Nucleus accumbens (tissue), 56 donors: ENCODE measurements around the gene SPDEF.
A peak's percentile ranks its signal among the peaks of the same experiment; 100 is the strongest.

Source experiments
- DNase-seq, 56 donors: peaks; one replicate each; lab custom pipeline; 2025; lab: John Stamatoyannopoulos, UW

The SPDEF gene

DNA sequence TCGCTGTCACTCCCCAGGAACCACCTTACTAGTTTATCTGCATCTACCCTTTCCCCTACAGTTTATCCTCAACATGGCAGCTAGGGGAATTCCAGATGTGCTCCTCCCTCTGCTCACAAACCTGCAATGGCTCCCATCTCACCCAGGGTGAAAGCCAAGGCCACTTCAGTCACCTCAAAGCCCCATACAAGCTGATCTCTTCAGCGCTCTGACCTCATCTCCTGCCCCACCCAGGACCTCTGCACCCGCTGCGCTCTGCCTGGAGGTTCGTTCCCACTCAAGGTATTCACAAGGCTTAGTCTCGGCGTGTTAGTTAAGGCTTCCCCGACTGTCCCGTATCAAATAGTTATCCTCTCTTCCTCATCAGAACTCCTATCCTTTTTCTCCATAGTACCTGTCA lies 28.6 kb upstream of the SPDEF start:
- DNase-seq = no peak

DNA sequence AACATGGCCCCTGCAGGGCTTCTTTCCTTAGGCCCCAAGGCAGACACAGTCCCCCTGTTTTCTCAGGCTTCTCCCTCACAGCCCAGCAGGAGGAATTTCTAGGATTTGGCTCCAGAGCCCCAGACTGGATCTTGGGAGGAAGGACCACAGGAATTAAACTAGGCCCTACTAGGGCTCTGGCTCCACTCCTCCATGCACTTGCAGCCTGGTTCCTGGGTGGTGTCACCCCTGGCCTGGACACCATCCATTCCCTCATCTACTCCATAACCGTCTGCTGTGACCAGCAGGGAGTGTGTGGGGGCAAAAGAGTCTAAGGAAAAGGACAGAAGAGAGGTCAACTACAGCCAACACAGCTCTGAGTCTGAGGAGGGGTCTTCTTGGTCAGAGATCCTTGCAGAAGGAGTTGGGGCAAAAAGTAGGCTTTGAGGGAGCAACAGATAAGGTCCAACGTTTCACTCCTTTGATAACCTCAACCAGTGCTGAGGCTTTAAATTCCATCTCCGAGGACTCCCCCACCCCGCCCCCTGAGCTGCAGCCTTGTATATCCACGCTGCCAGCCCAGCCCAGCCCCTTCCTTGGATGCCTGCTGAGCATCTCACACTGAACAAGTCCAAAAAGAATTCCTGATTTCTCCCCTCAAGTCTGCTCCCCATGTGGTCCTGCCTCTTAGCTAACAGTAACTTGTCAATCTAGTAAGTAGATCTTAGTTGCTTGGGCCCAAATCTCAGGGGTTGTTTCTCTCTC lies 27.9 kb upstream of the SPDEF start:
- no peak for DNase-seq

DNA sequence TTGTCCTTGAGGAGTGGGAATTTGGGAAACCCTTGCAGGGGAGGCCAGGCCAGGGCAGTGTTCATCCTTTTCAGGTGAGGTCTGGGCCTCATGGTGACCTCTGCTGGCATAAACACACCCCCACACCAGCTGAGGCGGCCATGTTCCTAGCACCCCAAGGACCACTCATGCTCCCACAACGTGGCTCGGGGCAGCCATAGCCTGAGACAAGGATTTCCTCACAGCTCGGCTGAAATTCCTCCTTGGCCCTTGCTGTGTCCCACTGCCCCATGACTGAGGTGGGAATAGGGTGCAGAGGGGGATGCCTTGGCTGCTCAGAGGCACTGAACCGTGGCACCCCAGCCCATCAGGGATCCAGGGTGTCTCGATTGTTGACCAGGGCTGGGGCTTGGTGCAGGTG lies 27.3 kb upstream of the SPDEF start:
- no peak for DNase-seq

DNA sequence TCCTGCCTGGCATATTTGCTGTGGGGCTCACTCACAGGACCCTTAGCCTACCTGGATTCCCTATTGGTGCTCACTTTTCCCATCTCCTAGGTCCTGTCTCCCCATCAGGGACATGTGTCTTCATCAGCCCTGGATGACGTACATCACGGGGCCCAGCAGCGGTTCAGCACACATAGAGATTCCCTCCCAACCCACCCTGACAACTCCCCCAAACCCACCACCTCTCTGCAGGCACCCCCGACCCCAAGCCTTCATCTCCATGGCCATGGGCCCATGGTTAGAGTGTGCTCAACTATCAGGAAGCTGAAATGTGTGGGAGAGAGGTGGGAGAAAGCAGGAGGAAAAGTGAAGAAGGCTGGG lies 25.4 kb upstream of the SPDEF start:
- DNase-seq = no peak

DNA sequence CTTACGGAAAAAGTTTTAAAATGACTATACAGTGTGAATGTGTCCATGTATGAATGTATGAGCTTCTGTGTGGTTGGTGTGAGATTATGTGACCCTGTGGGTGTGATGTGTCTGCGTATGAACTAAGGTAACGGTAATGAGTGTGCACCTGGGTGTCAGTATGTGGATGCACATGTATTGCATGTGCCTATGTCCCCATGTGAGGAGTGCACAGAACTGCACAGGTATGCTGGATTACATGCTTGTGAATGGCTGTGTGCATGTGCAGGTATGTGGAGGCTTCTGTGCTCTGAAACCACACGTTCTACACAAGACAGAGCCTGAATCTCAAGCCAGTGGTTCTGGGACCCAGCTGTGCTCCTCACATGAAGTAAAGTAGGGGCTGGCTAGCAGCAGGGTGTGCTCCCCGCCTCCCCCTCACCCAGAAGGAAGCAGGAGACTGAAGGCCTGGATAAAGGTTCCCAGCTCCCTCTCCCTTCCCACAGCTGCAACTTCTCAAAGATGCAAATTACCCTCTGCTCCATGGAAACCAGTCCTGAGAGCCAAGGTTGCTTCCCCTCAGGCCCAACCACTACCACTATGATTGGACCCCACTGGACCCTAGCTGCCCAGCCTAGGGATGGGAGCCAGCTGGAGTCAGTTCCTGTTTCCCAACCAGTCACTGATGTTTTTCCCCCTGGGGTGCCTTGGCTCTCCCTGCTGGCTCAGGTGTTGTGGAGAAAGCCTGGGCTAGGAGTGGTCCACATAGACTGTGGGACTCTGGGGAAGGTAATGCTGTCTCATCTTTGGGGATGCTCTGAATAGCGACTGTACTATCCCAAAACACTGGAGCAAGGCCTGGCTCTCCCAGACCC lies 24.8 kb upstream of the SPDEF start:
- peak in 15 of 56 donors; percentile 3 to 53 (median 15) for DNase-seq

DNA sequence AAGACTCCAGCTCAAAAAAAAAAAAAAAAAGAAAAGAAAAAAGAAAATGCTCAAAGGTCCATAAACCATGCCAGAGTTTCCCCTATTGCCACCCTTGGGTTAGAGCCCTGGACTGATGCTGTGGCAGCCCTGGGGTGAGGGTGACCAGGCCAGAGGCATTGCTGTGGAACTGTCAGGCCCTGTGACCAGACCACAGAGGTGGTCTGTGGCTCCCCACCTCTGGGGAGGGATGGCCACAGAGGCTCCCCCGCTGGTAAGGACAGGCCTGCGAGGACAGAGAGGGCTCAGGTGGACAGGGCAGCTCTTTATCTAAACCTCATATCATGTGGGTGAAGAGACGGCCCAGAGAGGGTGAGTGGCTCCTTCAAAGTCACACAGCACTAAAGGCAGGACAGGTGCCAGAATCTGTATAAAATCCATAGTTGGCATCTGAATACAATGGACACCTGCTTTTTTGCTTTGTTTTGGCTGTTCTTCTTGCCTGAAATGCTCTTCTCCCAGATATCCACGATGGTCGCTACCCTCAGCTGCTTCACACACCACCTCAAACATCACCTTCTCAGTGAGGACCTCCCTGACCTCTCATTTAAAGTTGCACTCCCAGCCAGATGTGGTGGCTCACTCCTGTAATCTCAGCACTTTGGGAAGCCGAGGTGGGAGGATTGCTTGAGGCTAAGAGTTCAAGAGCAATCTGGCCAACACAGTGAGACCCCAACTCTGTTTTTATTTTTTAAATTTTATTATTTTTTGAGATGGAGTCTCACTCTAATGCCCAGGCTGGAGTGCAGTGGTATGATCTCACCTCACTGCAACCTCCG lies 22.5 kb upstream of the SPDEF start:
- no peak for DNase-seq

DNA sequence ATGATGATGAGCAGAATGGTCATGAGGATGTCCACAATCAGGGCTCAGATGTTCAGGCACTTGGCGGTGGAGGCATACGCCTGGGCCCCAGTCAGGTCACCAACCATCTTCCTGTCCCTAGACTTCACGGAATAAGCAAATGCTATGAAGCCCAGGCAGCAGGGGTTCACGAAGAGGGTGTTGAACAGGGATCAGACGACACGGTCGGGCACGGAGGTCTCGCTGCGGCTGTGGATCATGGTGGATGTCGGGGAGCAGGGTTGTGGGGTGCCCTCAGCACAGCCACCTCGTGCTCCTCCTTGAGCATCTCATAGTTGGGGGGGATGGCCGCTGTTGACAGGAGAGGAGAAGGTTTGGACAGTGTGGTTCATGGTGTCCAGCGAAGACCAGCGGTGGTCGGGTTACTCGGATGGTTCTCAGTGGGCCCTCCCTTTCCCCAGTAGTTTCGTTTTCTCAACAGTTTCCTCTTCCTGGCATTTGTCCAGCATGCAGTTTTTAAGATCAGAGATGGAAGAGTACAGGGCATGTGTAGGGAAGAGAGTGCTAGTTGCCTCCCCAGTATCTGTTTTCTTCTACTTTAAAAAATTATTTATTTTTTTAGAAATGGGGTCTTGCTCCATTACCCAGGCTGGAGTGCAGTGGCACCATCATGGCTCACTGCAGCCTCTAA lies 20.3 kb upstream of the SPDEF start:
- no peak for DNase-seq

DNA sequence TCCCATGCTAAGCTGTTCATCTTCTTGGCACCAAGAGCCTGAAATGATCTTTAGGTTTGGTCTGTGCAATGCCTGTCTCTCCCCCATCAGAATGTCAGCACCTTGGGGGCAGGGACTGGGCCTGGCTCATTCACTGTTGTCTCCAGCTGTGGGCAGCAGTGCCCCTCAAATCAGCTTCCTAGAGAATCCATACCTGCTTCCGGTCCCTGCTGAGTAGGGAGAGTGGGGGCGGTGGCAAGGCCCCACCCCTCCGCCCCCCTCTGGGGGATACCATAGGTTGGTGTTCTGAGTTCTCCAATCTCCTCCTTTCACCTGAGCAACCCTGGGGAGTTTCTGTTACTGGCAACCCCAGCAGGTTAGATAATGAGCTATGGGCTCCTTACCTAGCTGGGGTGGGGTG lies 19.2 kb upstream of the SPDEF start:
- no peak for DNase-seq

DNA sequence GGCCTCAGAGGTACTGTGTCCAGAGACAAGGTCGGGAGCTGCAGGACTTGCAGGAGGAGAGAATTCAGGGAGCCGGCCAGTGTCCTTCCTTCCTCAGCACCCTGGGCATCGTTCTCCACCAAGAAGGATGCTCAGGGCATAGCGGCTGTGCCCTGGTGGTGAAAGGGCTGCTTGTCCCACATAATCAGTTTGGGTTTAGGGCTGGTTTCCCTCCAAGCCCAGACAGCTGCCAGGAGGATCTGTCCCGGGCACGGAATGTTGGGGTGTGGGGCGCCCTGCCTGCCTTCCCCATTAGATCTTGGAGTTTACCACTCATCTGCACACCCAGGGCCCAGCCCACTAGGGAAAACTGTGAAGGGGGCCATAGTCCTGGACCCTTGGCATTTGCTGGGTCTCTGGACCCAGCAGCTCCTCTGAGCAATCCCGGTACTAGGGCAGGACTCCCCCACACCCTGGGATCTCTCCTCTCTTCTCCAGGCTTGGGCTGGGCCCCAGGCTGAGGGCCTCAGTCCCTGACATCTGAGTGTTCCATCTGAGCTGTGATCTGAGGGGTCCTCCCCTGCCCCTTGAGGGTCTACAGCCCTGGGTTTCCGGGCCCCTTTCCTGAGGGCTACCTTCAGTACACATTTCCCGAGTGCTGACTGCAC lies 18.6 kb upstream of the SPDEF start:
- DNase-seq = no peak

DNA sequence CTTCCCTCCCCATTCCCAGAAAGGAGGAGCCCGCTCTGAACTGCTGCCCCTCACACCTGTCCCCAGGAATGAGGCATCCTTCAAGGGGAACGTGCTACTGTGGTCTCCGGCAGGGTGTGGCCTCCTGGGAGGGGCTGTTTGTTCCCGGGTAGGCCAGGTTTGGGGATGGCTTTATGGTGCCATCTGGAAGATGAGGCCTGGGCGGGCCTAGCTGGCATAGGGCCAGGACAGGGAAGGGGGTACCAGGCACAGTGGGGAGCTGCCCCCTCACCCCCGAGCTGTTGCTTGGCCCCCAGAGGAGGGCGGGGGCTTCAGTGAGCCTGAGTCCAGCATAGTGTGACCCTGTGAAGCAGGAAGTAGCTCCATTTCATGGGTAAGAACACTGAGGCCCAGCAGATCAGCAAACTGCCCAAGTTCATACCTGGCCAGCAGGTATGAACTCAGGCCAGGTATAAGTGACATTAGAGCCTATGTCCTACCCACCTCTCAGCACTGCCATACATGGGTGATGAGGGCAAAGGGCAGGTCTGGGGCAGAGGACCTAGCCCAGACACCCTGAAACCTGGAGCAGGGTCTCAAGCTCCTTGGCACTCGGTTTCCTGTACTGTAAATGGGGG lies 17.5 kb upstream of the SPDEF start:
- no peak for DNase-seq

DNA sequence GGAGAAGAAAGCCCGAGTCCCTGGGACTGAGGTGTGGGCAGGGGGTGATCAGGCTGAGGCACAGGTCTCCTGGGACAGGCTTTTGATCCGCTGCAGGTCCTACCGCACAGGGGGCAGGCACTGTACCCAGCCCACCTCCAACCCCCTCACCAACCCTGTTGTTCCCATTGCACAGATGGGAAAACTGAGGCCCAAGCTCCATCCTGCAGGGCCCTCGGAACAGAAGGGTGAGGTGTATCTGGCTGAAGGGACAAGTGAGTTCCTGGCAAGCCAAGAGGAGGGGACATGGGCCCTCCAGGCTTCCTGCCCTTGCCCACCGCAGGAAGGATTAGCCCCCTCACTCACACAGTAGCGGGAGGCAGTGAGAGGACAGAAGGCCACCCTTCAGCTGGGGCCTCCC lies 16.5 kb upstream of the SPDEF start:
- DNase-seq = no peak

DNA sequence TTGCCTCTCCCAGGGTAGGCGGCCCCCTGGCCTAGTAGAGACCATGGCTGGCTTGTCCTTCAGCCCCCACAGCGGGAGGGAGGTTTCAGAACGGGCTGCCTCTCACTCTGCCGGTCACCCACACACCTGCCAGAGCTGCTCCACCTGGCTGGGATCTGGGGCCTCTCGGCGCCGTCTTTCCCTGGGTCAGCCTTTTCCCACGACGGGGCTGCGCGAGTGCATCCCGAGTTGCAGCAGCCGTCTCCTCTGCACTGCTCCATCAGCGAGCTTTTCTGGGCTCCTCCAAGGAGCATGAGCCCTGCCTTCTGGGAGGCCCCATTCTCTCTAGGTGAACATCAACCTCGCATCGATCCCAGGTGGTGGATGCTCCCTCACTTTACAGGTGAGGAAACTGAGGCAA lies 15.9 kb upstream of the SPDEF start:
- no peak for DNase-seq

DNA sequence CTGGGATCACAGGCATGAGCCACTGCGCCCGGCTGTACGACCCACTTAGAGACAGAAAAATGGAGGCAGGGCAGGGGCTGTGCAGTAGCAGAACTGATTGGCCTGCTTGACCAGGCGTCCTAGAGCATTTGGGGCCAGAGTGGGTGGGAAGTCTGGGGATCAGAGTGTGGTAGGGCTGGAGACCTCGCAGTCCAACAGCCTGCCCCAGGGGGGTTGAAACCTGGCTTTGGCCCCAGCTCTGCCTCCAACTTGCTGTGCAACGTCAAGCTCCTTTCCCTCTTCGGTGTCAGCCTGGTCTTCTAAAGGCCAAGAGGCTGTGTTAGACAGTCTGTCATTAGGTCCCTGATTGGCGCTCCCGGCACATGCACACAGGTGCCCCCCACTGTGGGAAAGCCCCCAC lies 15.3 kb upstream of the SPDEF start:
- no peak for DNase-seq

DNA sequence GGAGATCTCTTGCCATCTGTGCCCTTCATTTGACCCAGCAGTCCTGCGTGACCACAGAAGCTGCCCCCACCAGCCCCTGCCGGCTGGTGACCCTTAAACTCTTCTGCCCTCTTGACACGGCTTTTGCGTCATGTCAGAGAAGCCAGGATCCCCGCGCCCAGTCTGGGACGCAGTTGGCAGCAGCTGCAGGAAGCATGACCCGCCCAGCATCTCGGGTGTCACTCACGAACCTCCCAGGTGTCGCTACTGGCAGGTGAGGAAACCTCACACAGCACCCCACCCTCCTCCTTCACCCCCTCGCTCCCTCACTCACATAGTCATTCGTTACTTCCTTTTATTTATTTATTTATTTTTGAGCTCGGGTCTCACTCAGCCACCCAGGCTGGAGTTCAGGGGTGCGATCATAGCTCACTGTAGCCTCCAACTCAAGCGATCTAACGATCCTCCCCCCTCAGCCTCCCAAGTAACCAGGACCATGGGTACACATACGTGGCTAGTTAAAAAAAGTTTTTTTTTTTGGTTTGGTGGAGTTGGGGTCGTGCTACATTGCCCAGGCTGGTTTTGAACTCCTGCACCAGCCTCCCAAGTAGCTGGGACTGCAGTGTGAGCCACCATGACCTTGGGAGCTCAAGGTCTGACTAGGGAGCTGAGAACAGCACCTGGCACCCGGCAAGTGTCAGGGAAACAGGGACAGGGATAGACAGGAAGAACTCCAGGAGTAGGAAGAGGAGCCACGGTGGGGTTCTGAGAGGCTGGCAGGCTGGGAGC lies 14.1 kb upstream of the SPDEF start:
- DNase-seq = no peak

DNA sequence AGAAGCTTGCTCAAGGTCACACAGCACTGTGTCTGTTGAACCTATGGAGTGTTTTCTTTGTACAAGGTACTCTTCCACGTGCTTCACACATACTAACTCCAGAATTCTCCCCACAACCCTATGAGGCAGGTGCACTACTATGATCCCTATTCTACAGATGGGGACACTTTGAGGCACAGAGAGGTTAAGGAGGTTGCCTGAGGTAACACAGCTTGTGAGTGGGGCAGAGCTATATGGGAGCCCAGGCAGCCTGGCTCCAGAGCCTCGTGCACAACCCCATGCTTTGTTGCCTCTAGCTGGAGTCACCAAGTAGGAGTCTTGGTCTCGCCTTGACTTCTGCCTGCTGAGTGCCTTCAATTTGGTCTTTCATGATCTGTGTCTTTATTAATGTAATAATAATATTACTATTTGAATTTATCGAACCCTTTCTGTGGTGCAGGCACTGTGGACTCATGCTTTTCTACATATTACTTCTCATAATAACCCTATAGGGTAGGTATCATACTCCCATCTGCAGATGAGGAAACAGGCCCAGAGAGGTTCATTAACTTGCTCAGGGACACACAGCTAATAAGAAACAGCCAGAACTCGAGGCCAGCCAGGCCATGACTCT lies 13.3 kb upstream of the SPDEF start:
- DNase-seq = no peak

DNA sequence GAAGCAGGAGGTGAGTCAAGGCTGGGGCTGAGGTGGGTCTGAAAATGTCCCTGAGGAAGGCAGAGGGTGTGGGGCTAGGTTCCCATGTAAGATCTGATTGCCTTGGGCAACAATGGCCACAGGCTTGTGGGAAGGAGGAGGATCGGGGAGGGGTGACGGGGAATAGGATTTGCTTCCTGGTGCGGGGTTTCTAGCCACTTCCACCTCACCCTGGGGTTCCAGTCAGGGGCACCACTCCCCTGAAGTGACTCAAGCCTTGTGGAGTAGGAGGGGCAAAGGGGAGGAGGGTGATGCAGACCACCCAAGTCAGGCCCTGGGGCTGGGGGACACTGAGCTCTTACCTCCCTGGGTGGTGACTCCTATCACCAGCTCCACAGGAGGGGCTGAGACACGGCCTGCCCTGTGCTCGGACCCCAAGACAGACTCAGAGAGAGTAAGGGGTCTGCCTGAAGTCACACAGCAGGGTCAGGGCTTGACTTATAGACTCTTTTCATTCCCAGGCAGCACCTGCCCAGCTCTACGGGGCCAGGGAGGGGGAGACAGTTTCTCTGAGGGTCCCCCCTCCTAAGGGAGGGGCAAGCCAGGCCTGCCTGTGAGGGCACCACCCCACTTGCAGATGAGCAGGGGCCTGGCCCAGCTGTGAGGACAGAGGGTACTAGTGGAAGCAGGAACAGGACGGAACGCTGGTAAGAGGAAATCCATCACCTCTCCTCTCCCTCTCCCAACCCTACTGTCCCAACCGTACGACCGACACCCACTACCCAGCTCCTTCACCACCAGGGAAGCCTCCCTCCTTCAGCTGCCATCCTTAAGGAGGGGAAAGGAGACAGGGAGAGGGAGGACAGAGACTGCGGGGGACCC lies 12.4 kb upstream of the SPDEF start:
- DNase-seq = no peak

DNA sequence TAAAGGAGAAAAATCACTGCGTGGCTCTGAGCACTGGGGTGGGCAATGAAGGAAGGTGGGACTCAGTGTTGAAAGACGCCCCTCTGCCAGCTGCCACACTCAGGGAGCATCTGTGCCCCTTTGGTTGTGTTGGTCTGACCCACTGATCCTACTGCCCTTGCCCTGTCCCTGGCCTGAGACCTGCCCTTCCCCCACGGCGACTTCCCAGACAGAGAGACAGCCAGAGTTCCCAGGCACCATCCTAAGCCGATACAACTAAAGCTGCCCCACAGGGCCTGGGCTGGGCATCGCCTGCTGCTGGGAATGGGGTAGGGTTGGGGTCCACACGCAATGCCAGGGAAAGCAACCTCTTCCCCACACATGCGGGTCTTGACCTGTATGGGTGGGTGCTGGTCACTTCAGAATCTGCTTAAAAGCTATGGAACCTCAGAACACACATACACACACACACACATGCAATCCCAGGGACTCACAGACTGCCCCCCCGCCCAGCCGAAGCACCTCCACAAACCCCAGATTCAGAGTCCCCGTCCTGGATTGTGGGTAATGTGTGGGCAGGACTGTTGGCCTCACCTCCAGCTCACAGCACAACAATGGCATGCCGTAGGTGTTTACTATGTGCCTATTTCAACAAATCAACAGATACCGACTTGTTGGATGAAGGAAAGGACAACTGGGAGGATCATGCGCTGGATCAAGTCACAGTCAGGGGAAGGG lies 10.9 kb upstream of the SPDEF start:
- no peak for DNase-seq
